ENCODE measurements around the gene ORC2.

Gene ORC2

DNA sequence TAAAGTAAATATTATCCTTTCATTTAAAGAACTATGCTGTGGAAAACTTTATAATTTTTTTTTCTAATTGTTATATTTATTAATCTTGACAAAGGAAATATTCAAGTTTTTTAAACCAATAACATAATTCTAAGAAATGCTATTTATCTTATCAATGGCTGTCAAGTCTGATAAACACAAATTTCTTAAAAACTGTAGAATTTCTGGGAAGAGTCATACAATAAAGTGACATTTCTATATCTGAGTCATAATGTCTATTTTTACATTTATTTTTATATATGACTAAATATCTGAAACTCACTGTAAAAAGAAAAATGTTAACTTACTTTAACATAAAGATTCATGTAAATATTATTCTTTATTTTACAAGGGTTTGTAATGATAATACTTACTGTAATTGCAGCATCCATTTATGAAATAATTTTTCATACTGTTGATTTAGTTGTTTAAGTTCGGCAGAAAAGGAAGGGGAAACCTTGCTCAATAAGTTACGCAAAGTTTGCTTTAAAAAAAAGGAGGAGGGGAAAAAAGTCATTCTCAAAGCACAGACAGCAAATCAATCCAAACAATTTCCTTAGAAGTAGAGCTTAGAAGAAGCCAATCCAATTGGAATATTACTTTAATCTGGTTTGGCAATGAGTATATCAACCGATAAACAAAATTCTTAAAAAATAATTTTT is 32.4 kb downstream of the ORC2 start:
- no peak for DNase-seq (ENCODE audit: low read depth)
- TF ChIP-seq CTCF (conservative IDR thresholded peaks at IDR 0.05; ENCODE audit: low read depth, low read length), result no peak
- no peak overlapping the region for H3K4me3 ChIP-seq (ENCODE audit: low read length)

DNA sequence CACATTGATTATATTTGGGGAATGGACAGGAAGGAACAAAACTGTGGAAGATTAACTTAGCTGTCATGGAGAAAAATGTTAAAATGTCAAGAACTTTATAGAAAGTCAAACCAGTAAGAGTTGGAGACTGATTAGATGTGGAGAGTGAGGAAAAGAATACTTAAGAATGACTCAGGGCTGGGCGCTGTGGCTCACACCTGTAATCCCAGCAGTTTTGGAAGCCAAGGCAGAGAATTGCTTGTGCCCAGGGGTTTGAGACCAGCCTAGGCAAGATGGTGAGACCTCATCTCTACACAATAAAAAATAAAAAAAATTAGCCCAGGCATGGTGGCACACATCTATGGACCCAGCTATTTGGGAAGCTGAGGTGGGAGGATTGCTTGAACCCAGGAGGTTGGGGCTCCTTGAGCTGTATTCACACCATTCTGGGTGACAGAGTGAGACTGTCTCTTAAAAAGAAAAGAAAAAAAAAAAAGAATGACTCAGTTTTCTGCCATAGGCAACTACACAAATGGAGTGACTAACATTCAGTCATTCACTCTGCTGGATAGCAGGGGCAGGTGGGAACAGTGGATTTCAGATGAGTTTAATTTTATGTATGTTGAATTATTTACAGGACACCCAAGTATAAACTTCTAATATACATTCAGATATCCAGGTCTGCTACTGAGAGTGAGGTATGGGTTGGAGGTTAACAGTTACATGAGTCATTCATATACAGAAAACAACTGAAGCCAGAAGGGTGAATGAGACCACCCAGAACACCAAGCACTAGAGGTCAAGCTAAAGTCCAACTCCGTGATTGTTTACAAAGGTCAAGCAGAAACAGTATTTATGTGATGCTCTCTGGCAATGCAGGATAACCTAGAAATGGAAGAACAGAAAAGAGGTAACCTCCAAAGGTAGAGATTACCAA is 33.9 kb downstream of the ORC2 start:
- no peak for DNase-seq (ENCODE audit: low read depth)
- H3K4me3 ChIP-seq (ENCODE audit: low read length), result no peak overlapping the region
- TF ChIP-seq CTCF (conservative IDR thresholded peaks at IDR 0.05; ENCODE audit: low read depth, low read length), result no peak

- no peak for TF ChIP-seq CTCF (conservative IDR thresholded peaks at IDR 0.05; ENCODE audit: low read depth, low read length)
Measured at GRCh38 chr2:200922439-200922838, 41.0 kb downstream of the ORC2 start.

GRCh38 chr2:200913654-200914053 is 49.8 kb downstream of the ORC2 start:
- no peak for TF ChIP-seq CTCF (conservative IDR thresholded peaks at IDR 0.05; ENCODE audit: low read depth, low read length)
- no peak overlapping the region for H3K4me3 ChIP-seq (ENCODE audit: low read length)
- no peak for DNase-seq (ENCODE audit: low read depth)

More at GRCh38 chr2:200922439-200922838, 41.0 kb downstream of the ORC2 start:
- DNase-seq (ENCODE audit: low read depth), result no peak
- no peak overlapping the region for H3K4me3 ChIP-seq (ENCODE audit: low read length)

DNA sequence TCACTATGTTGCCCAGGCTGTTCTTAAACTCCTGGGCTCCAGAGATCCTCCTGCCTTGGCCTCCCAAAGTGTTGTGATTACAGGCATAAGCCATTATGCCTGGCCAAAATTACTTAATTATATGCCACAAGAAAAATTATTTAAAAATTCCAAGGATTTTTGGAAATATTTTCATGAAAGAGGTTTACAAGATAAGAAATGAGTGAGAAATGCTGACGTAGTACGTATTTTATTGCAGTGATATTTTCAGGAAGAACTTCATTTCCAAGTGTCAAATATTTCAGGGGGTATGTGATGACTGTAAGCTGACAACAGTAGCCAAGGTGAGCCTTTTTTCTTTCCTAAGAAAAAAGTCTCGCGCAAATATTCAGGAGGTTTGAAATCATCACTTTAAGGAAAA is 53.5 kb downstream of the ORC2 start:
- DNase-seq (ENCODE audit: low read depth), result no peak
- H3K4me3 ChIP-seq (ENCODE audit: low read length), result no peak overlapping the region
- no peak for TF ChIP-seq CTCF (conservative IDR thresholded peaks at IDR 0.05; ENCODE audit: low read depth, low read length)

DNA sequence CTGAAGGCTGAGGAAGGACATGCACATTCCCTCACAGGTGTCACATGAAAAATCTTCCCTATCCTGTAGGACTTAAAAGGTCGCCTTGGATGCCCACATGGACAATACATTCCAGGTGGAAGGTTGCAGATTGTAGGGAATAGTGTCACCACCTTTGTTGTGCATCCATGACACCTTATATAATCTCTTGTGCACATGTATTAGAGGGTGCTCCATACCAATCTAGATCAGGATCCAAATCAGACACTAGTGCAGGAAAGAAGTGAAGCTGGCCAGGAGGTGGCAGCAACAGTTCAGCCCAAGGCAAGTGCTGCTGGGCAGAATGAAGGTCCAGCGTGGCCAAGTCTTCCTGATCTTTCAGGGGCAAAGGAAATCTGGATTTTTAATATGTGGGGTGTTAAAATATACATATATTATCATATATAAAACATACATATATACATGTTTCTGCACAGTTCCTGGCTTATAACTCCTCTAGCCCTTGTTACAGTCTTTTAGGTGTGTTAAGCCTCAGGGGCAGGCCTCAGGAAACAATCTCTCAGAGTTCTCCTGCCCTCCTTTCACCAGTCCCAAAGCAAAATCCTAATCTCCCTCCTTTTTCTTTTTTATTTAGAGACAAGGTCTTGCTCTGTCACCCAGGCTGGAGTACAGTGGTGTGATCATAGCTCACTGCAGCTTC is 57.7 kb downstream of the ORC2 start:
- no peak overlapping the region for H3K4me3 ChIP-seq (ENCODE audit: low read length)
- peak; percentile 80 for TF ChIP-seq CTCF (conservative IDR thresholded peaks at IDR 0.05; ENCODE audit: low read depth, low read length)
- DNase-seq (ENCODE audit: low read depth), result peak; percentile 24

Data from retinal pigment epithelial cell (primary cell).